ENCODE results near the gene OSBP. TPM values are rescaled to one million over a fixed set of nuclear protein-coding genes. Genes with fewer than 3 reads are reported as not detected.
"Not testable (repeated sequence)": the region's sequence is repeated elsewhere in the genome, so short reads cannot be mapped to it uniquely, and the experiment has no call there.

Gene OSBP
- total and polyA plus RNA-seq, 9 of the 15 experiments (the other 6 are each of a cell fraction or from before 2014, with no cell fraction given), result 11.7 to 49.0 (median 28.7) TPM

GRCh38 chr11:59547605-59548308 is 67.8 kb downstream of the OSBP start (continued):
- peak; percentile 50 for TF ChIP-seq VEZF1 (CRISPR knock-in tag; IDR thresholded peaks at IDR 0.05)
- peak; percentile 56 for TF ChIP-seq ASH1L (IDR thresholded peaks at IDR 0.05; ENCODE audit: borderline replicate concordance, low read depth, partially characterized antibody)
- TF ChIP-seq ZNF592 (IDR thresholded peaks at IDR 0.05), result peak; percentile 87
- TF ChIP-seq NR2C1 (IDR thresholded peaks at IDR 0.05), result peak; percentile 49; the same call in 1 of the 2 replicates
- TF ChIP-seq NR2C1 (tag; IDR thresholded peaks at IDR 0.05), result peak; percentile 70
- peak; percentile 72; the same call in 1 of the 2 replicates for TF ChIP-seq ELF4 (CRISPR knock-in tag; IDR thresholded peaks at IDR 0.05)
- peak; percentile 73 for TF ChIP-seq ZNF384 (IDR thresholded peaks at IDR 0.05; ENCODE audit: low read depth, low read length)
- TF ChIP-seq THRAP3 (IDR thresholded peaks at IDR 0.05; ENCODE audit: borderline replicate concordance), result peak; percentile 92; the same call in 1 of the 2 replicates
- 0 out of 2 replicates have a peak, but pooled peaks have one; percentile 37 for TF ChIP-seq ZBTB40 (IDR thresholded peaks at IDR 0.05)
- not testable (repeated sequence) for TF ChIP-seq ZBTB40 (CRISPR knock-in tag; IDR thresholded peaks at IDR 0.05)
- peak; percentile 69; the same call in 1 of the 2 replicates for TF ChIP-seq ZNF175 (CRISPR knock-in tag; IDR thresholded peaks at IDR 0.05; ENCODE audit: low read depth)

Measured in K562 (cell line).